ENCODE data around the gene B4GALT6. TPM values are rescaled to one million over a fixed set of nuclear protein-coding genes. Genes with fewer than 3 reads are reported as not detected.

Gene B4GALT6
- total and polyA plus RNA-seq, 2 donors (not counting 1 experiment from before 2014, with no cell fraction given), result 1.7 TPM; not detected in 1

DNA sequence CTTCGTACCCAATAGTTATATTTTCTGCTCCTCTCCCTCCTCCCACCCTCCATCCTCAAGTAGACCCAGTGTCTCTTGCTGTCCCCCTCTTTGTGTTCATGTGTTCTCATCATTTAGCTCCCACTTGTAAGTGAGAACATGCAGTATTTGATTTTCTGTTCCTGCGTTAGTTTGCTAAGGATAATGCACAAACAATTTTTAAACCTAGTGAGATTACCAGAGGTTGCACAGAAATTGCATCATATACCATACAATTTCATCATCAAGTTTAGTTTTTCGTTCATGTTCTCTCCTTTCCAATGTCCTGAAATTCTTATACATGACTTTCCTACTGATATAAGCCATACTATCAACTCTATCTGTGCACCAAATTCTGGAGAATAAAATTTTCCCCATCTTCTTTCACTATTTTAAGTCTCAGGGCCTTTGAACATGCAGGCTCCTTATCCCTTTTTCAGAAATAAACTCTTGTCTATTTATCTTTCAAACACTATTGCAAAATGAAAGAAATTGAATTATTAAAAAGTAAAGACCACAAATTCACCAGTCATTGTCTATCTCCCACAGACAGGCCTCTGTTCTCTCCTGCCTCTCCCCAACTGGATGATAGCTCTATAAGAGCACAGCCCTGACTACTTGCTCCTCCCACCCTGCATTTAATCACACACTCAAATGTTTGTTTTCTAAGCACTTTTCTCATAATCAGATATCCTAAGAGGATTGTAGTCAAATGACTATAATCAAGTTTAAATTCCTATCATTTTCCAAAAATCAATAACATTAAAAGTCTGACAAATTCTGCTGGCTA lies 27.2 kb upstream of the B4GALT6 start:
- Histone ChIP-seq H3K79me2 (ENCODE audit: control insufficient read depth, insufficient read depth, low read length) (no peaks in the 10 kb centered on the region), H4K20me1 (ENCODE audit: control insufficient read depth, insufficient read depth, low read length, poor library complexity, severe bottlenecking) (no peaks in the 10 kb centered on the region), H3K27ac (ENCODE audit: low read length in 2 of 2) (no peak overlapping the region), H3K27me3 (replicated peaks in 1 of 4; ENCODE audit: control extremely low read depth in 1 of 4, control insufficient read depth in 3 of 4, insufficient read depth in 4 of 4, low read length in 3 of 4) (no peaks in the 10 kb centered on the region), H2AFZ (ENCODE audit: insufficient read depth, low read depth, low read length, poor library complexity, severe bottlenecking) (no peak overlapping the region), H3K9me3 (ENCODE audit: control extremely low read depth in 1 of 3, control insufficient read depth in 2 of 3, insufficient read depth in 1 of 3, low read length in 2 of 3) (no peaks in the 10 kb centered on the region), H3K9ac (ENCODE audit: low read length) (no peak overlapping the region), H3K4me2 (replicated peaks; ENCODE audit: low read depth, low read length, poor library complexity, severe bottlenecking) (no peak overlapping the region), H3K4me1 (ENCODE audit: control insufficient read depth in 2 of 2, insufficient read depth in 2 of 2, low read length in 2 of 2) (no peaks in the 10 kb centered on the region), H3K4me3 (ENCODE audit: control extremely low read depth in 1 of 5, extremely low read depth in 1 of 5, insufficient read depth in 1 of 5, low read depth in 2 of 5, low read length in 4 of 5) (no peak overlapping the region), H3K36me3 (replicated peaks in 1 of 2; ENCODE audit: control extremely low read depth in 1 of 2, control insufficient read depth in 1 of 2, extremely low read depth in 1 of 2, insufficient read depth in 2 of 2, low read length in 1 of 2) (no peaks in the 10 kb centered on the region)
- Mint-ChIP-seq H3K27ac (no peak overlapping the region), H3K27me3 (peaks cover 3% of the 10 kb centered on the region), H3K9me3 (ENCODE audit: insufficient read depth) (no peaks in the 10 kb centered on the region), H3K4me3 (no peak overlapping the region), H3K4me1 (no peaks in the 10 kb centered on the region)
- intact Hi-C loops (cut with micrococcal nuclease), result no loop called here
- WGBS (ENCODE audit: insufficient coverage), result 85% methylated on average over 2 of the region's 3 CpGs
- CTCF ChIA-PET, result no interaction called here
- TF ChIP-seq EZH2 (IDR thresholded peaks at IDR 0.05; ENCODE audit: borderline replicate concordance, insufficient read depth, low read depth, low read length, poor library complexity, severe bottlenecking), result no peak
- TF ChIP-seq, protein P1, sequence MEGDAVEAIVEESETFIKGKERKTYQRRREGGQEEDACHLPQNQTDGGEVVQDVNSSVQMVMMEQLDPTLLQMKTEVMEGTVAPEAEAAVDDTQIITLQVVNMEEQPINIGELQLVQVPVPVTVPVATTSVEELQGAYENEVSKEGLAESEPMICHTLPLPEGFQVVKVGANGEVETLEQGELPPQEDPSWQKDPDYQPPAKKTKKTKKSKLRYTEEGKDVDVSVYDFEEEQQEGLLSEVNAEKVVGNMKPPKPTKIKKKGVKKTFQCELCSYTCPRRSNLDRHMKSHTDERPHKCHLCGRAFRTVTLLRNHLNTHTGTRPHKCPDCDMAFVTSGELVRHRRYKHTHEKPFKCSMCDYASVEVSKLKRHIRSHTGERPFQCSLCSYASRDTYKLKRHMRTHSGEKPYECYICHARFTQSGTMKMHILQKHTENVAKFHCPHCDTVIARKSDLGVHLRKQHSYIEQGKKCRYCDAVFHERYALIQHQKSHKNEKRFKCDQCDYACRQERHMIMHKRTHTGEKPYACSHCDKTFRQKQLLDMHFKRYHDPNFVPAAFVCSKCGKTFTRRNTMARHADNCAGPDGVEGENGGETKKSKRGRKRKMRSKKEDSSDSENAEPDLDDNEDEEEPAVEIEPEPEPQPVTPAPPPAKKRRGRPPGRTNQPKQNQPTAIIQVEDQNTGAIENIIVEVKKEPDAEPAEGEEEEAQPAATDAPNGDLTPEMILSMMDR (IDR thresholded peaks at IDR 0.05), result no peak
- no peak for DNase-seq
- ATAC-seq (ENCODE audit: low read depth), result no peak
- POLR2A ChIA-PET, result no interaction called here

DNA sequence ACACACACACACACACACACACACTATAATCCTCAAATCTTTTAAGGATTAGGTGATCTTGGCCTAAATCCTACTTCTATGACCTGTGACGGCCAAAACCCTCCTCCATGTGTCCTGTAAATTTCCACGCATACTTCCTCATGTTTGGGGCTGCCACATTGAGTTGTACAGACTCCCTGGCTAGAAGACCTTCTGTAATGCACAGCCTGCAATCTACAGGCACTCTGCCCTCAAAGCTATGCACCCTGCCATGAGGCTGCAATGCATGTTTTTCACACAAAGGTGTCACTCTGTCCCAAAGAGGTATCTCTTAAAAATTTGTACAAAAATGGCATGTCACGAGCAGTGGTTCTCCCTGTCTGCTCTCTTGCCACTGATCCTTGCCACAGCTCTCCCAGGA lies 26.4 kb upstream of the B4GALT6 start:
- H3K9ac ChIP-seq (ENCODE audit: low read length), result no peak overlapping the region

More for the DNA sequence above, 26.4 kb upstream of the B4GALT6 start:
- Histone ChIP-seq H3K4me3 (ENCODE audit: control extremely low read depth in 1 of 5, extremely low read depth in 1 of 5, insufficient read depth in 1 of 5, low read depth in 2 of 5, low read length in 4 of 5) (no peak overlapping the region), H3K27me3 (replicated peaks in 1 of 4; ENCODE audit: control extremely low read depth in 1 of 4, control insufficient read depth in 3 of 4, insufficient read depth in 4 of 4, low read length in 3 of 4) (no peaks in the 10 kb centered on the region), H2AFZ (ENCODE audit: insufficient read depth, low read depth, low read length, poor library complexity, severe bottlenecking) (no peak overlapping the region), H3K79me2 (ENCODE audit: control insufficient read depth, insufficient read depth, low read length) (no peaks in the 10 kb centered on the region), H3K4me1 (ENCODE audit: control insufficient read depth in 2 of 2, insufficient read depth in 2 of 2, low read length in 2 of 2) (no peaks in the 10 kb centered on the region), H3K4me2 (replicated peaks; ENCODE audit: low read depth, low read length, poor library complexity, severe bottlenecking) (no peak overlapping the region), H3K36me3 (replicated peaks in 1 of 2; ENCODE audit: control extremely low read depth in 1 of 2, control insufficient read depth in 1 of 2, extremely low read depth in 1 of 2, insufficient read depth in 2 of 2, low read length in 1 of 2) (no peaks in the 10 kb centered on the region), H3K27ac (ENCODE audit: low read length in 2 of 2) (no peak overlapping the region), H3K9me3 (ENCODE audit: control extremely low read depth in 1 of 3, control insufficient read depth in 2 of 3, insufficient read depth in 1 of 3, low read length in 2 of 3) (no peaks in the 10 kb centered on the region), H4K20me1 (ENCODE audit: control insufficient read depth, insufficient read depth, low read length, poor library complexity, severe bottlenecking) (no peaks in the 10 kb centered on the region)
- no peaks in the 10 kb centered on the region for H3K4me1 Mint-ChIP-seq
- H3K27ac Mint-ChIP-seq, result no peak overlapping the region
- TF ChIP-seq EZH2 (IDR thresholded peaks at IDR 0.05; ENCODE audit: borderline replicate concordance, insufficient read depth, low read depth, low read length, poor library complexity, severe bottlenecking), result no peak
- TF ChIP-seq, protein P1 (IDR thresholded peaks at IDR 0.05), result no peak
- WGBS (ENCODE audit: insufficient coverage), result 76% methylated on average over 3 of the region's 3 CpGs
- intact Hi-C loops (cut with micrococcal nuclease), result no loop called here
- POLR2A ChIA-PET, result no interaction called here
- CTCF ChIA-PET, result no interaction called here
- no peak for ATAC-seq (ENCODE audit: low read depth)
- no peak for DNase-seq
- H3K27me3 Mint-ChIP-seq, result peaks cover 3% of the 10 kb centered on the region
- no peak overlapping the region for H3K4me3 Mint-ChIP-seq
- no peaks in the 10 kb centered on the region for H3K9me3 Mint-ChIP-seq (ENCODE audit: insufficient read depth)
